B cell (primary cell): Measurements from ENCODE around the gene OR2T34.

ENCODE experiments used
- EZH2 ChIP-seq: IDR thresholded peaks from 2 replicates; pipeline ENCODE4 v1.6.1; 2012; ENCODE audit warnings: borderline replicate concordance, low read depth, mild to moderate bottlenecking, moderate library complexity, low read length; ENCODE audit not compliant: insufficient read depth, poor library complexity, severe bottlenecking
- TF ChIP-seq, protein P1 (sequence below): fragments of 200-600 bp; IDR thresholded peaks from one replicate; pipeline ENCODE4 v1.8.0; 2022; ENCODE audit warnings: antibody characterized with exemption, mild to moderate bottlenecking

DNA sequence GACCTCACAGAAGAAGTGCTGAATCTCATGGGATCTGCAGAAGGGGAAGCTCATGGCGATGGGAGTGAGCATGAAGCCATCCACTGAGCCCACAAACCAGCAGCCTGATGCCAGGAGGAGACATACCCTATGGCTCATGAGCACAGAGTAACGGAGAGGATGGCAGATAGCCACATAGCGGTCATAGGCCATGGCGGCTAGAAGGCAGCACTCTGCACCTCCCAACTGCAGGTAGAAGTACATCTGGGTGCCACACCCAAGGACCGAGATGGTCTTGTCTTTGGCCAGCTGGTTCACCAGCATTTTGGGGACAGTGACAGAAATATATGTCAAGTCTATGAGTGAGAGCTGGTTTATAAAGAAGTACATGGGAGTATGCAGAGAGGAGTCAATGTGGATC, 18.7 kb upstream of the OR2T34 start:
- TF ChIP-seq, protein P1, sequence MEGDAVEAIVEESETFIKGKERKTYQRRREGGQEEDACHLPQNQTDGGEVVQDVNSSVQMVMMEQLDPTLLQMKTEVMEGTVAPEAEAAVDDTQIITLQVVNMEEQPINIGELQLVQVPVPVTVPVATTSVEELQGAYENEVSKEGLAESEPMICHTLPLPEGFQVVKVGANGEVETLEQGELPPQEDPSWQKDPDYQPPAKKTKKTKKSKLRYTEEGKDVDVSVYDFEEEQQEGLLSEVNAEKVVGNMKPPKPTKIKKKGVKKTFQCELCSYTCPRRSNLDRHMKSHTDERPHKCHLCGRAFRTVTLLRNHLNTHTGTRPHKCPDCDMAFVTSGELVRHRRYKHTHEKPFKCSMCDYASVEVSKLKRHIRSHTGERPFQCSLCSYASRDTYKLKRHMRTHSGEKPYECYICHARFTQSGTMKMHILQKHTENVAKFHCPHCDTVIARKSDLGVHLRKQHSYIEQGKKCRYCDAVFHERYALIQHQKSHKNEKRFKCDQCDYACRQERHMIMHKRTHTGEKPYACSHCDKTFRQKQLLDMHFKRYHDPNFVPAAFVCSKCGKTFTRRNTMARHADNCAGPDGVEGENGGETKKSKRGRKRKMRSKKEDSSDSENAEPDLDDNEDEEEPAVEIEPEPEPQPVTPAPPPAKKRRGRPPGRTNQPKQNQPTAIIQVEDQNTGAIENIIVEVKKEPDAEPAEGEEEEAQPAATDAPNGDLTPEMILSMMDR: no peak
- TF ChIP-seq EZH2: no peak
